Tongue (tissue), 2 donors: ENCODE results near the gene C10orf71. TPM values are rescaled to one million over a fixed set of nuclear protein-coding genes. Genes with fewer than 3 reads are reported as not detected.

Experiments used
- DNase-seq: peaks from one replicate; pipeline ENCODE4 v3.0.0-alpha.2; 2015
- total RNA-seq: library from RNA; depleted of rRNA; stranded (reverse); fragments of >200 nt; gene quantifications from one replicate; pipeline ENCODE4 v1.2.3, GENCODE V29; 2014

Gene C10orf71
- 23.3 TPM for total RNA-seq

GRCh38 chr10:49298983-49299815 lies at the start of gene C10orf71:
Gene C10orf71 (plus strand): TSS chr10:49299170. CDS start chr10:49322546, 23,376 bp downstream.
- peak; percentile 91 for DNase-seq

- DNase-seq, result no peak
Observed at GRCh38 chr10:49252313-49253034, 46.5 kb upstream of the C10orf71 start.

- no peak for DNase-seq
Observed at GRCh38 chr10:49253340-49253906, 45.5 kb upstream of the C10orf71 start.

GRCh38 chr10:49254150-49254549 lies 44.8 kb upstream of the C10orf71 start:
- no peak for DNase-seq

- DNase-seq, result no peak
Observed at GRCh38 chr10:49254556-49255318, 44.2 kb upstream of the C10orf71 start.

GRCh38 chr10:49255883-49256282 lies 43.1 kb upstream of the C10orf71 start:
- no peak for DNase-seq

GRCh38 chr10:49257154-49257553 lies 41.8 kb upstream of the C10orf71 start:
- no peak for DNase-seq

GRCh38 chr10:49257626-49258349 lies 41.2 kb upstream of the C10orf71 start:
- no peak for DNase-seq

- no peak for DNase-seq
Observed at GRCh38 chr10:49258350-49258683, 40.7 kb upstream of the C10orf71 start.

GRCh38 chr10:49260644-49261296 lies 38.2 kb upstream of the C10orf71 start:
- no peak for DNase-seq

- DNase-seq, result no peak
Observed at GRCh38 chr10:49263591-49263990, 35.4 kb upstream of the C10orf71 start.

- DNase-seq, result no peak
Observed at GRCh38 chr10:49264177-49264677, 34.7 kb upstream of the C10orf71 start.

GRCh38 chr10:49265885-49266284 lies 33.1 kb upstream of the C10orf71 start:
- no peak for DNase-seq

GRCh38 chr10:49268185-49268584 lies 30.8 kb upstream of the C10orf71 start:
- DNase-seq, result no peak

GRCh38 chr10:49269523-49269922 lies 29.4 kb upstream of the C10orf71 start:
- DNase-seq, result no peak

- no peak for DNase-seq
Observed at GRCh38 chr10:49270565-49270964, 28.4 kb upstream of the C10orf71 start.

GRCh38 chr10:49271346-49271745 lies 27.6 kb upstream of the C10orf71 start:
- peak; percentile 76 for DNase-seq

- peak; percentile 89 for DNase-seq
Observed at GRCh38 chr10:49272251-49273081, 26.5 kb upstream of the C10orf71 start.

GRCh38 chr10:49273082-49273465 lies 25.9 kb upstream of the C10orf71 start:
- peak; percentile 27 for DNase-seq

- no peak for DNase-seq
Observed at GRCh38 chr10:49273626-49274025, 25.3 kb upstream of the C10orf71 start.
